GM19025 (cell line): Measurements from ENCODE around the gene SPIN2A.
A peak's percentile ranks its signal among the peaks of the same experiment; 100 is the strongest.
"Not testable (repeated sequence)": the region's sequence is repeated elsewhere in the genome, so short reads cannot be mapped to it uniquely, and the experiment has no call there.

Source experiments
- ATAC-seq: cut with Tn5 transposase; IDR thresholded peaks from one replicate; pipeline ENCODE4 v1.9.1; 2021; ENCODE audit warnings: mild to moderate bottlenecking, low read depth, moderate library complexity; ENCODE audit not compliant: unreplicated experiment

Gene SPIN2A

GRCh38 chrX:57137073-57137472, at the start of gene SPIN2A:
SPIN2A (minus strand) TSS chrX:57137397; CDS start chrX:57136597, 800 bp downstream.
- not testable (repeated sequence) for ATAC-seq

GRCh38 chrX:57178605-57179004, 41.4 kb upstream of the SPIN2A start:
- ATAC-seq: no peak

DNA sequence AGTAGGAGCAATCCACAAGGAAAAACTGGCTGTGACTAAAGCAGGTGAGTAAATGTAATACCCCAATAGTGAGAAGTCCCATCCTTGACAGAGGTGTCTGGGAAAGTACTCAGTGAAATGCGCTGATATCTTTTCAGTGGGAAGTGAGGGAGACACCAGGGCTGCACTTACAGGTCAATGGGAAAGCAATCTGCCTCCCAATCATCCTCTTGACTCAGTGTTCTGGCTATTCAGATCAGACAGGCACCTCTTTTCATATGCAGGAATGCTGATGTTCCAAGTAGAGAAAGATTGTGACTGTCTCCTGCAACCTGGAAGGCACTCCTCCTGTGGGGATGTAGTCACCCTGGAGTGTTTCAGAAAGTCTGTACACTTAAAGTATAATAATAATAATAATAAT, 39.9 kb upstream of the SPIN2A start:
- no peak for ATAC-seq

- ATAC-seq: no peak
Measured at GRCh38 chrX:57172544-57172943, 35.3 kb upstream of the SPIN2A start.

DNA sequence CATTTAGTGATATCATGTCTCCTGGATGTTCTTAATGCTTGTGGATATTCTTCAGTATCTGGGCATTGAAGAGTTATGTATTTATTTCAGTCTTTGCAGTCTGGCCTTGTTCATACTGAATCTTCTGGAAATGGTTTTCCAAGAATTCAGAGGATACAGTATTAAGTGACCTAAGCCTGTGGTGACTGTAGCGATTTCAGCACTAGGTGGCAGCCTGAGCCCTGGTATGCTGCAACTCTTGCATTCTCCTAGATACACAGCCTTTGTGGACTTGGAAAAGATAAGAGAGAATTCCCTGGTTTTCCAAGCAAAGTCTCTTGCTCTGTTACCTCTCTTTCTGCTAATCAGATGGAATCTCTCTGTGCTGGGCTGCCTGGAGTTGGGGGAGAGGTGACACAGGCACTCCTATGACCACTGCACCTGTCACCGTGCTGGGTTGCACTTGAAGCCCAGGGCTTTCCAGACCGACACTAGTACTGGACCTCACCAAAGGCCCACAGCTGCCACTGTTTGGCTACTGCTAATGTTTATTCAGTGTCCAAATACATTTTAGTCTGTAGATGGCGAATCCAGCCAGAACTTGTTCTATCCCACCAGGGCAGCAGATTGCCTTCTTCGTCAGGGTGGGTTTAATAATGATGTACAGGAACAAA, 19.3 kb upstream of the SPIN2A start:
- ATAC-seq: no peak

DNA sequence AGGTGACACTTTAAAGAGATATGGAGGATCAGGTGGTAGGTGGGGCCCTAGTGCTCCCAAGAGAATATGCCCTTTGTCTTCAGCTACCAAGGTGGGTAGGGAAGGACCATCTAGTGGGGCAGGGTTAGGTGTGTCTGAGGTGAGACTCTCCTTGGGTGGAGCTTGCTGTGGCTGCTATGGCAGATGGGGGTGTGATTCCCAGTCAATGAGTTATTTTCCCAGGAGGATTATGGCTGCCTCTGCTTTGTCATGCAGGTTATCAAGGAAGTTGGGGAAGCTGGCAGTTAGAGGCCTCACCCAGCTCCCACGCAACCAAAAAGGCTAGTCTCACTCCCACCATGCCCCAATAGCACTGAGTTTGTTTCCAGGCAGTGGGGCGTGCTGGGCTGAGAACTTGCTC, 18.0 kb upstream of the SPIN2A start:
- no peak for ATAC-seq

GRCh38 chrX:57152222-57152621, 15.0 kb upstream of the SPIN2A start:
- not testable (repeated sequence) for ATAC-seq

- no peak for ATAC-seq
Measured at GRCh38 chrX:57138674-57139073, 1.5 kb upstream of the SPIN2A start.

DNA sequence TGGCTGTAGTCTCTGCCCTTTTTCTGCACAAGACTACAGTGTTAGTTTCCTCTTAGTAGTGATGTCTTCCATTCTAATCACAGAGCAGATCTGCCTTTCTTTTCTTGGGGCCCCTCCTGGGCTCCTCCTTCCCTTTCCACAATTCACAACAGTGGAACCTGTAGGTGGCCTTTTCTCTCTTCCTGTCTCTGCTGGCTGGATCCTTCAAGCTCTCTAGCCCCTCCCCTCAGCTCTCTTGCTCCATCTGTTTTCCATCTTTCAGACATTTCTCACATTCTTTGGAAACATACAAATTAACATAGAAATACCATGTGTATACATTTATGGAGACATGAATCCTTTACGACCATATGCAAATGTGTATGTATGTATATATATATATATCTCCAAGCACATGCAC, 304 bp upstream of the SPIN2A start:
- ATAC-seq: no peak

GRCh38 chrX:57136589-57136988, 608 bp downstream of the SPIN2A start:
- ATAC-seq: not testable (repeated sequence)

GRCh38 chrX:57135287-57135686, 1.9 kb downstream of the SPIN2A start:
- ATAC-seq: no peak

DNA sequence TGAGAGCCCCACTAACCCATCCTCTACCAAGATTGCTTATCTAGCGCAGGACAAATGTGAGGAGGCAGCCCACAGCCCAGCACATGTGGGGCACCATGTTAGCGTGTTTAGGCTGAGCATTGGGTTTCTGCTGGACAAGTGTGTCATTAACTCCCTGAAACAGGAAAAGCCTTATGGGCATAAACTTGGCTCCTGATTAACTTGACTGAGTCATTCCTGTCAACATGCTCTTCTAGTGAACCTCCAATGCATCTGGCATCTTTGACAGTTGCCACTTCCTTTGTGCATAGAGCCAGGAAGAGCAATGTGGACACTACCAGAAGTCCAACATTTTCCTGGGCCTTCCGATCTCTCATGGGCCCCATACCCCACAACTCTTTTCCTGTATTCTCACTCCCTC, 2.5 kb downstream of the SPIN2A start:
- ATAC-seq: no peak

DNA sequence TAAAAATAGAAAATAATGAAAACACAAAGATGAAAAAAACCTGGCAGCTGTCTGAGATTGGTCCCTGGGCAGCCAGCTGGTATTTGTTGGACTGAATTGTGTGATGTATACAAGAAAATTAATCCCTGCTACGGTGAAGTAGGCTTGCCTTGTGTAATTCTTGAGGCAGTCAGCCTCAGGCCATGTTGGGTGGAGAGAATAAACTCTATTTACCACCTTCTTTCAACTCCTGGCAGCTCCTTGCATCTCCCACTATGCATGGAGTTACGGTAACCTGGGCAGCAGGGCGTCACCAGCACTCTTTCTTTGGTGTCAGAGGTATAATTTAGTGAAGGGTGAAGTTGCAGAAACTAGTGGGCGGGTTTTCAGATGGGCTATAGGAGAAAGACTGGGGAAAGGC, 3.5 kb downstream of the SPIN2A start:
- no peak for ATAC-seq

DNA sequence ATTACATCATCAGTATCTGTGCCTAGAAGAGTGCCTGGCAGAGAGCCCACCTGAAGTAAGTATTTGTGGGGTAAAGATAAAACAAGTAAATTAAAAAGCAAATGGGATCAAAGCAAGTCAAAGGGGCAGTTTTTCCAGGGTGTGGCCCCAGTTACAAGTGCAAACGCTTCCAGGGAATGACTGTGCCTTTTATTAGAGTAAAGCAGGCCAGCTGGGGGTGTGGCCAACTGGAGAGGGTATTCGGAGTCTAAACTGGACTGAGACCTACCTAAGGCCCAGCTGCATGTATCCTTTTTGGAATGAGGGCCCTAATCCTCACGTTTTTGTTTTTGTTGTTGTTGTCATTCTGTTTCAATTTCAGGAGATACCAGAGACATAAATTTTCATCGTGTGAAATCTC, 3.9 kb downstream of the SPIN2A start:
- ATAC-seq: not testable (repeated sequence)

DNA sequence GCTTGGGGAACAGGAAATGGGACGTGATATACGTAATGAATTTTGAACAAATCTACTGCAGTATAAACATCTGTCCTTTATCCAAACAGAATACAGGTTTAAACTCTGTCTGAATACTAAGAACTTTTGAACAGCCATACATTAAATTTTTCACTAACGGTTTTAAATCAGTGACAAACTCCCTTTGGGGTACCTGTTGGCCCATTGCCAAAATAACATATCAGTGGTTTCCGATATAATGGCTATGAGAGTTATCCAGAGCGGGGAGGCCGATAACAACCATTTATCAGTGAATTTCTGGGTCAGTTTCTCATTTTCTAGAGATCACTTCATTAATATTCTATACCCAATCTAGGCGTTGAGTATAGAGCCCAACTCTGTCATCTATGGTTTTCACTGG, 5.2 kb downstream of the SPIN2A start:
- no peak for ATAC-seq

- no peak for ATAC-seq
Measured at GRCh38 chrX:57121816-57122215, 15.4 kb downstream of the SPIN2A start.

GRCh38 chrX:57121162-57121755, 15.9 kb downstream of the SPIN2A start, which contains the start of gene SPIN2B:
SPIN2B (minus strand) TSS chrX:57121548.
- peak; percentile 100 for ATAC-seq

DNA sequence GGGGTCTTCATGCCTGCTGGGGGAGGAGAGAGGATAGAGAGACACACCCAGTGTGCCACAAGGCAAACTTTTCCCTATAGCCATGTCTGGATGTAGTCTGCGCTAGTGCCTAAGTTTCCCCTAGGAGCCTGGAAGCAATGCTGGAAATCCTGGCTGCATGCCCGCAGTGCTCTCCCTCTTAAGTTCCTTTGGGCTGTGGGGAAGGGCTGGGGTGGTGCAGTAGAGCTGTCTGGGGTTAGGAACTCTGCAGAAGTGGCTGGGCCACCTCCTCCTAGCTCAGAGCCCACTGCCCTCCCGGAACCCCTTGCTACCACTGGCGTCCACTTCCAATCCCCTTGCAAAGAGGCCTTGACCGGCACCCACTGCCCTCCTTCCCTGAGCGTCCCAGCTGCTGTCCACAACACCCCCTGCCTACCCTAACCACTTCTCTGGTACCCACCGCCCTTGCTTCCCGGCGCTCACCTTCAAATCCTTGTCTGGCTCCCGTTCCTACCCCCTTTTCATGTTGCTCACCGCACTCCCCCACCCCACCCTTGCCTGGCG, 16.5 kb downstream of the SPIN2A start:
- not testable (repeated sequence) for ATAC-seq

GRCh38 chrX:57119416-57119815, 17.8 kb downstream of the SPIN2A start:
- no peak for ATAC-seq

- ATAC-seq: not testable (repeated sequence)
Measured at GRCh38 chrX:57117566-57117965, 19.6 kb downstream of the SPIN2A start.

DNA sequence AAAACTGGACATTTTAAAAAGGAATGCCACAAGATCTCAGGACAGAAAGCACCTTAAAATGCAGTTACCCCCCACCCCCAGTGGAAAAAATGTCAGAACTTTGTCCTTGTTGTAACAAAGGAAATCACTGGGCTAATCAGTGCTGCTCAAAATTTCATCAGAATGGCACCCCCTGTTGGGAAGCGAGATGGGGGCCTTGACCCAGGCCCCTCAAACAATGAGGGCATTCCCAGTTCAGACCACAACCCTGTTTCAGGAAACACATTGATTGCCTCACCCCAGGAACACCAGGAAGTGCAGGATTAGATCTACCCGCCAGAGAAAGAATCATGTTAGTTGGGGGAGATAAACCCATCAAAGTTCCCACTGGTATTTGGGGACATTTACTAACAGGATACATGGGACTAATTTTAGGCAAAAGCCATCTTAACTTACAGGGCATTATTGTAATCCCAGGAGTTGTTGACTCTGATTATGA, 32.2 kb downstream of the SPIN2A start:
- no peak for ATAC-seq

GRCh38 chrX:57104406-57104805, 32.8 kb downstream of the SPIN2A start:
- no peak for ATAC-seq
